GM21723 (cell line): Measurements from ENCODE around the gene FAAH.

ENCODE experiments used
- ATAC-seq: cut with Tn5 transposase; IDR thresholded peaks from one replicate; pipeline ENCODE4 v1.9.1; 2021; ENCODE audit warnings: mild to moderate bottlenecking, moderate library complexity; ENCODE audit not compliant: unreplicated experiment

FAAH gene

DNA sequence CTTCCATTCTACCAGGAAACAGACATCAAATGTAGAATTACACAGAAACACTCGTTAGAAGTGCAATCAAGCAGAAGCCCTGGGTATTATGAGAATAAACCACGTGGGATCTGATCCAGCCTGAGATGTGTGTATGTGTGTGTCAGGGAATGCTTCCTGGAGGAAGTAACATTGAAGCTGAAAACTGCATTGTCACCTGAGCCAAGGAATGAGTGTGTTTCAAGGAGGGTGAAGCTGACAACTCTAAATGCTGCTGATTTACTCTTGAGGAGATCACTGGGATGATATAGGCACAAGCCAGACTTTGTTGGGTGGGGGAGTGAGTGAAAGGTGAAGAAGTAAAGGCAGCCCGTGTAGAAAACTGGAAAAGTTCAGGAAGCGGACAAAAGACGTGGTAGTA is 27.6 kb downstream of the FAAH start:
- no peak for ATAC-seq

DNA sequence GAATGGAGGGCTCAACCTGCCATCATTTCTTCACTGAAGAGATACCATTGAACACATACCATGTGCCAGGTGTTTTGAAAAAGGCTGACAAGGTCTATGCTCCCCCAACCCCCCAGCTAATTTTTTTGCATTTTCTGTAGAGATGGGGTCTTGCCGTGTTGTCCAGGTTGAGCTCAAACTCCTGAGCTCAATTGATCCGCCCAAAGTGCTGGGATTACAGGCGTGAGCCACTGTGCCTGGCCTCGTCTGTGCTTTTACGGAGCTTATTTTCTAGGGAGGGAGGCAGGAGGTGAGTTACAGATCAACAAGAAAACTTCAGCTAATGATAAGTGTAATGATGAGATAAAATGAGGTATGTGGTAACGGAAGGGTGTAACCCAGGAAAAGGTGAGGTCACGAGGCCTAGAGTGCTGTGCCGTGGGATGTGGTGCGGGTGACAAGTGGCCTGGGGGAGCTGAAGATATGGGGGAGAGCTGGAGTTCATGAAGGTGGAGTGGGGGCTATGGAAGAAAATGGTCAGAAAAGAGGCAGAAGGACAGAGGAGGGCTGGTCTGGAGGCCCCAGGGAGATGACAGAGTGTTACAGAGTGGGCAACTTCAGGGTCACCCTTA is 28.2 kb downstream of the FAAH start:
- ATAC-seq, result no peak

DNA sequence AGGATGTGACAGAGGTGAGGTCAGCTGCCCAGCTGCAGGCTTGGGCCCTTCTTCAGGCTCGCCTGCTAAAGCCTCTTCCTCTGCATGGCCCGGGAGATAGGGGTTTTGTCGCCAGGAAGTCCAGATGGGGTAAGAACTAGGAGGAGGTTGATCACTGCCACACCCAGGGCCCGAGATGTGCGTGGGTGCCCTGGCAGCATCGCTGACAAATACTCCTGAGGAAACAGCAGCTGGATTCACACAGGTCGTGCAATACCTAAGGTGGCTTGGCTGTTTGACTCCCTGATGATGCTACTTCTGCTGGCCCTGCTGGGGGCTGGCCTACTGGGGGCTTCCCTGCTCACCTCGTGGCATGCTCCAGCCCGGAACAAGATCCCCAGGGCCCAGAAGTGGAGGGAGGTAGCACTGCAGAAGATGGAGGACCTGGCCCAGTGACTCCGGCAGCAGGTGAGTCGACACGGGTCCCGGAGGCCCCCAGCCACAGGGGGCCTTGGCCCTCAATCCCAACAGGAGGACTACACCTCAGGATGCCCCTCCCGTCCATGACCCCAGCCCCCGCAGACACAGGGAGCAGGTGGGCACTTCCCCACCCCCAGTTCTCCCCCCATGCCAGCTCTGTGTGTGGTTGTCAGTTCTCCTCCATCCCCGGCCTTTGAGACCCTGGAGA is 29.6 kb downstream of the FAAH start:
- no peak for ATAC-seq

DNA sequence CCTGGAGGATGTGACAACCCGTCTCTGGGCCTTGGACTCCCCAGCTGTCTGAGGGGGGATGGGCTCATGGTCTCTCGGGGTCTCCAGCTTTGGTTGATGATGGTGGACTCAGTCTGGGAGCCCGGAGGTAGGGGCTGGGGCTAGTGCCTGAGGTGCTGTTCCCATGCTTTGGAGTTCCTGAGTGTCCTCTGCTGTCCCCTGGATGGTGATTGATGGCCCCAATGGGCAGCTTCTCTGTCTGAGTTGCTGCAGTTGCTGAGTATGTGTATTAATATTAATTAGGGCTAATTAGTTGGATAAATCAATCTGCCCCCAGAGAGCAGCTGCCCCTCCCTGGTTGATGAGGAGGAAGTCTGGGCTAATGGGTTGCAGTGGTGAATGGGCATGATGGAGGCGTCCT is 30.6 kb downstream of the FAAH start:
- no peak for ATAC-seq

DNA sequence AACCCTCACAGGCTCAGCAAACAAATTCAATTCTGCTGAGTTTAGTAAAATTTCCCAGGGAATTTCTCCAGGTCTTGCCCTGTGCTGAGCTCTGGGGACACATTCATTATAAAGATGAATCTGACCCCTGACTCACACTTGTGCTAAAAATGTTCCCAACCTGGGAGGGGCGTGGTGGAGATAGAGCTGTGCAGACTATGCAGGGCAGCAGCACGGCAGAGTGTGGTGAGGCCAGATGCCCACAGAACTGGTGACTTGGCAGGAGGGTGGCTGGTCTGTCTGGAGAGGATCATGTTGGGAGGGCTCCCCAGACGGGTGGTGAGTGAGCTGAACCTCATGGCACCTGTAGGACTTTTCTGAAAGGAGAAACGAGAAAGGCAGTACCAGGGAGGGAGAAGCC is 31.6 kb downstream of the FAAH start:
- ATAC-seq, result no peak

DNA sequence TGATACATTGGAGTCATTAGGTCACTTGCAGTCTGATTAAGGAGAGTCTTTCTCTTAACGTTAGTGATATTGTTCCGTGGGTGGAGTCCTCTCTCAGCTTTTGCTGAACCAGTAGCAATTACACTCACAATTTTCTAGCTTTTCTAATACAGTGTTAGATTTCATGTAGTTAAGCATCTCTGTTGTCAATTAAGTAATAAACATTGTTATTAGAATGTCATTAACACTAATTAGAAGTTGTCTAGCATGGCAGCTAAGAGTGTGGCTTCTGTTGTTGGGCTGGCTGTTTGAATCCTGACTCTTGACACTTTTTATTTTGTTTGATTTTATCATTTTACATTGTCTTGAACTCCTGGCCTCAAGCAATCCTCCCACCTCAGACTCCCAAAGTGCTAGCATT is 33.4 kb downstream of the FAAH start:
- ATAC-seq, result no peak

DNA sequence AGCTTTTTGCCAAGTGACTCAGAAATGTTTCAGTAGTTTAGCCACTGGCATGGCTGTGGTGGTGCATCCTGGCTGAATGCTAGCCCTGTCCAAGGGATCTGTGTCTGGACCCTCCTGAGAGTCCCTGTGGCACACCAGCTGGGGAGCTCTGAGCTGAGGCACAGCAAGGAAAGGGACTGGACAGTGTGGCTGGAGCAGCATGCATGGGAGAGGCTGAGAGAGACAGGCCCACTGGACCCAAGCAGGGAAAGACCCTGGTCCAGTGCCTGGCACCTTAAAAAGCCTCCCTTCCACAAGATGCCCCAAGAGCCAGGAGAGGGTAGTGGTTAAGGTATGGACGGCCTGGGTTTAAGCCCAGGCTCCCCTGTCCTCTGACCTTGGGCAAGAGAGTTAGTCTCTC is 35.3 kb downstream of the FAAH start:
- ATAC-seq, result no peak

DNA sequence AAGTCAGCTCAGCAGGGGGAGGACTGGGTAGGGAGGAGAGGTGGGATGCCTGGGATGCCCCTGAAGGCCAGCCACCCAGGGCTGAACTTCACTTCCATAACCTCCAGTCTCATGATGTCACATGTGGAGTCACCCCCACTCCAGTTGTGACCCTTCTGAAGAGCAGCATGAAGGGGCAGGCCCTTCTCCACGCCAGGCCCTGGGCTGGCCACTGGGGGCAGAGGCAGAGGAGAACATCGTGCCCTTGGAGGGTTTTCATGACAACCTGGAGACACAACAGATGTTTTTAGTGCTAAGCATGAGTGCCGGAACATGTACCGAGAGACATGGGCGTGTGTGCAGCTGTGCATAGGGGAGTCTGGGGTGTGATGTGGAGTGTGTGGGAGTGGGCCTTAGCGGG is 37.6 kb downstream of the FAAH start:
- ATAC-seq, result no peak

DNA sequence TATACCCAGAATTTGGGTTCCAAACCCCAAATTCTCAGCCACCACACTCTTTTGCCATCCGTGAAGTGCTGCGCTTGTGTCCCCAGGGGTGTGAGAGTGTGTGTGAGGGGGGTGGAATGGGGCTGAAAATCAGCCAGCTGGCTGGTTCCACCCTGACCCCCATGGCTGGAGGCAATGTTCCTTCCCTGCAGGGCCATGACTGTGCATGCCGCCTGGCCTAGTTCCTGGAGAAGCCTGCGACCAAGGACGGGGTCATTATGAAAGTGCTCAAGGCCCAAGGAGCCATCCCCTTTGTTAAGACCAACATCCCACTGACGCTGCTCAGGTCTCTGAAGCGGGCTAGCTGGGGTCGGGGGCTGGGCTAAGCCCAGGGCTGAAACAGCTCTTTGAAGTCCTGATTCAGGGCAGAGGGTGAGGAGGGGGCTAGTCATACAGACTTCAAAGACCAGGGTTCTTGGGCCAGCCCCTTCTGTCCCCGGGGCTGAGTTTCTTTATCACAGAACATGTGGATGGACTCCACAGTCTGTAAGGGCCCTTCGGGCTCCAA is 38.7 kb downstream of the FAAH start:
- no peak for ATAC-seq

DNA sequence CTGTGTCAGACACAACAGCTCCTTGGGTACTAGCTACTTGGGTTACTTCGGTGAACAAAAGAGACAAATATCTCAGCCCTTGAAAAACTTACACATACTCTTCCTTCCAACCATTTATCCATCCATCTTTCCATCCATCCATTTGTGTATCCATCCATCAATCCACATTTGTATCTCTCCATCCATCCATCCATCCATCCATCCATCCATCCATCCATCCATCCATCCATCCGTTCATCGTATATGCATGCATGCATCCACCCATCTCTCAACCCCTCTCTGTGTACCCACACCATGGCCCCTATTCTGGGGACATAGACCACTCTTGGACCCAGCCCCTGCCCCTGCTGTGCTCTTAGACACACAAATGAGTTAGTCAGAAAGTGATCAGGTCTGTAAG is 40.2 kb downstream of the FAAH start:
- ATAC-seq, result no peak

DNA sequence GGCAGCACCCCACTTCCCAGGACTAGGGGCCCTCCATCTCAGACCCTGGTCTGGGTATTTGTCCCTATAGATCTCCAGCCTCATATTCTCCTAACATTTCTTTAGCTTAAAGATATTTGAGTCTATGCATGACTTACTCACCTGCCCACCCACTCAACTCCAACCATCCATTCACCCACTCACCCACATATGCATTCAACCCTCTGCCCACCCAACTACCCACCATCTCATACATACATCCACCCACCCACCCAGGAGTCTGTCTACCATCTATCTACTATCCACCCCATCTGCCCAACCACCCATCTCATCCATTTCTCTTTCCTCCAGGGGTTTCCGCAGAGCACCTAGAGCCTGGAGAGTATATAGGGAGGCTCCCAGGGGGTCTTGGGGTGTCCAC is 42.7 kb downstream of the FAAH start:
- no peak for ATAC-seq

DNA sequence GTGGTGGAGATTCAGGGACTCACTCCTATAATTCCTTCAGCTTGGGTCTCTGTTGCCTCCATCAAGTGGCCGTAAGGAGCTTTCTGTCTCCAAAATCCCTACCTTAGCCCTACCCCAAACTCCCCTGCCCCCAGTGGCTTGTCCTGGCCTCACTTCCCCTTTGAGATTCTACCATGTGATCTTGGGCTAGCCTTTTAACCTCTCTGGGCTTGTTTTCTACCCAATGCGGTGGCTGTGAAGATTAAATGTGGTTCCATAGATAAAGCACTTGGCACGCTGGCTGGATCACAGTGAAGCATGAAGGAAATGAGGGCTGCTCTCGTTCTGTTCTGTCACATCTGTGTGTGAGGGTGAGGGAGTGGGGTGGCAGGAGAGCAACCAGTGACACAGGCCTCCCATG is 43.6 kb downstream of the FAAH start:
- no peak for ATAC-seq

DNA sequence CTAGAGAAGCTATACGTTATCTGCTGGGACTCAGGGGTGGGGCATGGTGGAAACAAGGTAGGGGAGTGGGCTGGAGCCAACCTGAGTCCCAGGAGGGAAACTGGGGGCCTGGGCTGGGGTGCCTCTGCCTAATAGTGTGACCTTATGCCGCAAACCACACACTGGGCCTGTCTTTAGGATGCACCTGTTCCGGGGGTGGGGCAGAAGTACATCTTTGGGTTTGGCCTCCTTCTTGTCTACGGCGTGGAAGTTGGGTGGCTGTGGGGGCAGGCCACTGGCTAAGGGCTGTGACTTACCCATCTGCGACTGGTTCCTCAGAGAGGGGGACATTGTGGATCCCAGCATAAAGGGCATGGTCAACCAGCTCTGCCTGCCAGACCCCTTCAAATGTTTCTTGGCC is 44.2 kb downstream of the FAAH start:
- no peak for ATAC-seq

DNA sequence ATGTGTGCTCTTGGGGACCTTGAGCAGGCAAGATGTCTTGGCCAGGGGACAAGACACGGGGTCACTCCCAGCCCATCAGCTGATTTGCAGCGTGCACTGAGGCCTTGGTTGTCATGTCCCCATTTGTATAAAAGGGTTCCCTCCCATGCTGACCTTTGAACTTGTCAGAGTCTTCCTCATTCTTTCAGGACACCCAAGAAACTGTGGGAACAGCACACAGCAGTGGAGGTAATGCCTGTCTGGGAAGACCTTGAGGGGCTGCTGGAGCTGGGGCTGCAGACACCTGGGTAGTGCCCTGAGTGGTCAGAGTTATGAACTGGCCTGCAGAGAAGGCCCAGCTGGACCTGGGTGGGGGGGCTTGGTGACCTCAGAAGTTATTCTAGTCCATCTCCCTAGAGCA is 46.4 kb downstream of the FAAH start:
- no peak for ATAC-seq

DNA sequence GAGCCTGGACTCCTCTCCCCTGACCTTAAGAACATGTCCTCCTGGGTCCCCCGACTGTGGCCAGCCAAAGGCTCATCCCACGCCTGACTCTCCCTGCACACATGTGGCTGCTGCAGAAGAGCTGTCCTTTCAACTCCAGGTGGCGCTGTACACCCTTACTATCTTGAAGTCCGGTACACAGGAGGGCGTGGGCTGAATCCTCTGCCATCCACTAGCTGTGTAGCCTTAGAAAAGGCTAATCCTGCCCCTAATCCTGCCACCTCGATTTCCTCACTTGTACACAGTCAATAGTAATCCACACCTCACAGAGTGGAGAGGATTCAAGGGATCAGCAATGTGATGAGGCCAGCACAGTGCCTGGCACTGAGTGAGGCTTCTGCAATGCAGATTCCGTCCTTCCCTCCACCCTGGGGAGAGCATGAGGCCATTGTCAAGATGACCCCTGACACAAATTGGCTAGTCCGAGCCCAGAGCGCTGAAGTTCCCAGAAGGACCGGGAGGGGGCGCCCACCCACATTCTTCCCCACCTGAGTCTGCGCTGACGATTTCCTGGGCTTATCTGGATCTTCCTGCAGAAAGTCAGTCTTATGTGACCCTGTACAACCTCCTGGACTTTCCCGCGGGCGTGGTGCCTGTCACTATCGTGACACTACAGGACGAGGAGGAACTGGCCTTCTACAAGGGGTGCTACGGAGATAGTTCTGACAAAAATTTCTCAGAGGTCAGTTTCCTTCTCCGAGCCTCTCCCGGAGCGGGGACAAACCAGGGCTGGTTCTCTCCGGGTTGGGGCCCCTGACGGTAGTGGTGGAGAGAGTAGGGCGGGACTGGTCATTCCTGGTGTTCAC is 48.4 kb downstream of the FAAH start:
- peak; percentile 71 for ATAC-seq

DNA sequence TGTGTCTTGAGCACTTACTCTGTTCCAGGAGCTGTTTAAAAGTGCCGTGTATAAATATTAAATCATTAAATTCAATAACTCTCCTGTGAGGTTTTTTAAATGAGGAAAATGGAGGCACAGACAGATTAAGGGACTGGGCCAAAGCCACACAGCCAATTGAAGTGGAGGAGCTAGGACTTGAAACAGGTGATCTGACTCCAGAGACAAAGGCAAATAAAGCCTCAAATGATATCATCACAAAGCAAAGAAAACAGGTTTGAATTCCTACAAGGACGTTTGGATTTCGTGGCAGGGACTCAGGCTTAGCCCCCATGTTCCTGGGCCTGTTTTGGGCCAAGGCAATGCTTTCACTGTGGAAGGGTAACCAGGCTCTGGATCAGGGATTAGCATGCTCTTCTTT is 50.3 kb downstream of the FAAH start:
- ATAC-seq, result no peak

DNA sequence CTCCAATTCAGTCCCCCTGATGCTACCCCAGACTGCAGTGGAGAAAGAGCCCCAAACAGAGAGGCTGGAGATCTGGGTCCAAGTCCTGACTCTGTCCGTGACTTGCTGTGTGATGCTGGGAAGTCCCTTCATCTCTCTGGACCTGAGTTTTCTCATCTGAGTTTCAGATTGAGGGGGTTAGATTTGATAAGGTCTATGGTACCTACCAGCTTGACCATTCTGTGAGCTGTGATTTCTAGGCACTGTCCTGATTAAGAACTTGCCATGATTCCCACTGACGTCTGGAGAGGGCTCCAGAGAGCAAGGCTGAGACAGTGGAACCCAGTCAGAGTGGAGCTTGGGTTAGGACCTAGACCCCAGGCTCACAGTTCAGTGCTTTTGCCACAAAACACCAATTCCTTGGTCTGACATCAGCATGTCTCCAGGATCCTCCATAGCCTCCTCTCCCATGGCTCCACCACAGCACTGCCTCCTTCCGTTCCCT is 51.7 kb downstream of the FAAH start:
- ATAC-seq, result no peak

DNA sequence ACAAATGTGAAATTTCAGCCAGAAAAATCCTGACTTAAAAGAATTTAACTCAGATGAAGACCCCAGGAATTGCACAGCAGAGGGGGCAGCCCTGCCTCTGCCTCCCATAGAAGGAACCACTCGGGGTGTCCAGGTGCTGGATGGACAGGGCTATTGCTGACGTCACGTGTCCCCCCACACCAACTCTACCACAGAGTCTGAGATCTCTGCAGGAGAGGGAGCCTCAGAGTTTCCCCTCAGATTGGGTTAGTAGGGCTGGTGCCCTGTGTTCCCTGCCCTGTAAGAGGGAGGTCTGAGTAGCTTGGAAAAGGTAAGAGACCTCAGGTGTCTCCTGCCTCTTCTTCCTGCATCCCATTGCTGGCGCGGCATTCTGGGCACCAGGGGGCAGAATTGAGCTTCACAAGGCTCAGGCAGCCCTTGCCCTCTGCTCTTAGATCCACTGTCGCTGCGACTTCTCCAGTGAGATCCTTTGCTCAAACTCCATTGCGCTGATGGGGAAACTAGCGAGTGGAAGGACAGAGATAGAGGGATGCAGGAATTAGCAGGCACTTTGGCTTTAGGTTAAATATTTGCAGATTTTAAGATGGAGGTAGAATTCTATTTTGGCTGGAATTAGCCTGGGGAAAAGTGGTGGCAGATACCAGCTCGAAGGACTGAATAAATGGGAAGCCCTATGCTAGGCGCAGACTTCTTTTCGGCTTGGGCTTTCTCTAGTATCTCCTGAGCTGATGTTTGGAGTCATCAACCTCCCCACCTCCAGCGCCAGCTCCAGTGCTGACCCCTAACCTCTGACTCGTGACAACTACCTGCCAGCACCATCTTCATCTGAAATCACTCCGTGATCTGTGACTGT is 52.8 kb downstream of the FAAH start:
- no peak for ATAC-seq

DNA sequence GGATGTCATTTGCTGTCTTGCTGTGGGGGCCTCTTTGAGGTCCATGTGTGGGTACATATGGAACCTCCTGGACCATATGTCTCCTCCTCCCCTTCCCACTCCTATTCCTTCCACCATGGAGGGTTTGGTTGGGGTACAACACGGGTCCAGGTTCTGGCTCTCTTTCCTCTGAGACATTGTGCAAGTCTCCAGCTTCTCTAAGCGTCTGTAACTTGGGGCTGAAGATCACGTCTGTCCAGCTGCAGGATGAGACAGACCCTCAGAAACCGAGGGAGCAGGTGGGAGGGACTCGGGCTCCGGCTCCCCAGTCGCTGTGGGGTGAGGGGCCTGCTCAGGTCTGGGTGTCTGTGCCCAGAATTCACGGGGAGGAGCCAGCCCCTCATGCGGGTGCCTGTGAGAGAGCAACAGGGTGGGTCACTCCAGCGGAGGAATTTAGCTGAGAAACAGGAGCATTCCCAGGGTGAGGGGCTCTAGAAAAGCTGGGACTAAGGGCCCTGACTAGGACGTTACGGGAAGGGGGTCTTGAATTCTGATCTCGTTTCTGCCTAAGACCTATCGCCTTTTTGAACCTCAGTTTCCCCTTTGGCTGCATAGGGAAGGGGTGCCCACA is 53.5 kb downstream of the FAAH start:
- ATAC-seq, result no peak

DNA sequence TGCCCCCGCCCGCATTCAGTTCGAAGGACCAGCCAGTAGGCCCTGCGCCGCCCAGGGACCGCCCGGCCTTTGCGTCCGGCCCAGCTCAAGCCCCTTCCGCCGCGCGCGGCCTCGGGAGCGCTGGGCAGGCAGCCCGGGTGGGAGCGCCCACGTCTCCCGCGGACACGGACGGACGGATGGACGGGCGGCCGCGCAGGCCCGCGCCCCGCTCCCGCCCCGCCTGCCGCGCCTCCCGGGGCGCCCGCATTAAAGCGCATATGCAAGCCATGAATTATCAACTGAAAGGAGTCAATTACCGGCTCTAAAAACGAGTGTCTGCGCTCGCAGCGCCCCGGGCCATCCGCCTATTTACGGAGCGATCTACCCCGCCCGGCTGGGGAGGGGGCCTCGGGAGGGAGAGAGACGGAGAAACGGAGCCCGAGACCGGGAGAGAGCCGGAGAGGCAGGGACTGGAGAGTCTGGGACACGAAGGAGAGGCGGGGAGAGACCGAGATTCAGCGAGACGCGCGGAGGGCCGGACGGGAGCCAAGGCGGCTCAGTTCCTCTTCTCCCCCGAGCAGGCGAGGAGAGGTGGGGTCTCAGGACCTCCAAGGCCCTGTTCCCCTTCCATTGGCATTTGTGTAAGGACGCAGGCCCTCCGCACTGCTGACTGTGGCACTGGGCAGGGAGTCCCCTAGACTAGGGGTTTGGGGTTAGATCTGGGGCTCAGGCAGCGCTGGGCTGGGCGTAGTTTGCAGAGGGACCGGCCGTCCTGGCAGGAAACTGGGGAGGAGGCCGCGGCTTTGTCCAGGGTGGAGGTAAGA is 54.2 kb downstream of the FAAH start:
- no peak for ATAC-seq
